HG02678 (cell line): Measurements from ENCODE around the gene MIER2.
"Not testable (repeated sequence)": the region's sequence is repeated elsewhere in the genome, so short reads cannot be mapped to it uniquely, and the experiment has no call there.

Experiments
- ATAC-seq: cut with Tn5 transposase; IDR thresholded peaks from one replicate; pipeline ENCODE4 v1.9.1; 2021; ENCODE audit warnings: mild to moderate bottlenecking, moderate library complexity; ENCODE audit not compliant: unreplicated experiment

MIER2 gene

DNA sequence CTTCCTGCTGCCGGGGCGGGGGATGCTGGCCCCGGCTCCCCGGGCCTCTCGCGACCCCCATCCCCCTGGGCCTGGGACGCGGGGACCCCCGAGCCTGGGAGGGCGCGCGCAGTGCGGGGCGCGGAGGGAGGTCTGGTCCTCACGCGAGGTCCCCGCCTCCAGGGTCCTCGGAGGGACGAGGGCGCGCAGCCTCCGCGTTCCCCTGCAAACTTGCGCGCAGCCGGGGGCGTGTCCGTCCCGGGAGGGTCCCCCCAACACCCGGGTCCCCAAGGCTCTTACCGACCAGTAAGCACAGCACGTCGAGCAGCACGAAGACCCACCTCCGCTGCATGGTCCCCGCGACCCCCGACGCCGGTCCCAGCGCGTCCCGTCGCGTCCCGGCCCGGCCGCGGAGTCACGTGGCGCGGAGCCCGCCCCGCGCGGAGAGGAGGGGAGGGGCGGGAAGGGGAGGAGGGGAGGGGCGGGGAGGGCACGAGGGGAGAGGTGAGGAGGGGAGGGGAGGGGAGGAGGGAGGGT, 53.5 kb downstream of the MIER2 start, which contains the start of gene PLPP2:
Gene PLPP2, minus strand, starts transcription at position 398 of the 516 bp plus-strand sequence. Its CDS starts 67 bp downstream, at position 331.
- ATAC-seq = no peak

DNA sequence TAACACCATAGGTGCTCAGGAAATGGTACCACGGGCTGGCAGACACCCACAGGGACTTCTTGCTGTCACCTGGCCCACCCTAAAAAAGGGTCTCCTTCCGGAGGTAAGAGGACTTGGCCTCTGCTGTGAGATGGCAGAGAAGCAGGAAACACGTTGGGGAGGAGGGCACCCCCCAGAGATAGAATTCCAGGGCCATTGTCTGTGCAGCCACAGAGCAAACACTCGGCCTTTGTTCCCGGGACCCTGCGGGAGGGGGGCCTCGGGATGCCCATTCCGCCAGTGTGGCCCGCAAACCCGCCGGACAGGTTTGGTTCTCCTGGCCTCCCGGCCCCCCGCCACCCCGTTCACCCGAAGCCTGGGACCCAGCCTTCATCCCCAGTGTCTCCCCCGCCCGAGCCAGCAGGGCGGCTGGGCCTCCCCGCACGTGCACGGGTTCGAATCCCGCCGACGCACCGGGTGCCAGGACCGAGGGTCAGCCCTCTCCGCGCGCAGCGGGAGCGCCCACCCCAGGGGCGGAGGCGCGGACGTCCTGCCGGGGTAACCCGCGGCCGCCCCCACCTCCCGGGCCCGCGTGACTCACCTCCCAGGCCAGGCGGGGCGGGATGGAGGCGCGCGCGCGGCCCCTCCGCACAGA, 54.1 kb downstream of the MIER2 start:
- ATAC-seq = no peak

DNA sequence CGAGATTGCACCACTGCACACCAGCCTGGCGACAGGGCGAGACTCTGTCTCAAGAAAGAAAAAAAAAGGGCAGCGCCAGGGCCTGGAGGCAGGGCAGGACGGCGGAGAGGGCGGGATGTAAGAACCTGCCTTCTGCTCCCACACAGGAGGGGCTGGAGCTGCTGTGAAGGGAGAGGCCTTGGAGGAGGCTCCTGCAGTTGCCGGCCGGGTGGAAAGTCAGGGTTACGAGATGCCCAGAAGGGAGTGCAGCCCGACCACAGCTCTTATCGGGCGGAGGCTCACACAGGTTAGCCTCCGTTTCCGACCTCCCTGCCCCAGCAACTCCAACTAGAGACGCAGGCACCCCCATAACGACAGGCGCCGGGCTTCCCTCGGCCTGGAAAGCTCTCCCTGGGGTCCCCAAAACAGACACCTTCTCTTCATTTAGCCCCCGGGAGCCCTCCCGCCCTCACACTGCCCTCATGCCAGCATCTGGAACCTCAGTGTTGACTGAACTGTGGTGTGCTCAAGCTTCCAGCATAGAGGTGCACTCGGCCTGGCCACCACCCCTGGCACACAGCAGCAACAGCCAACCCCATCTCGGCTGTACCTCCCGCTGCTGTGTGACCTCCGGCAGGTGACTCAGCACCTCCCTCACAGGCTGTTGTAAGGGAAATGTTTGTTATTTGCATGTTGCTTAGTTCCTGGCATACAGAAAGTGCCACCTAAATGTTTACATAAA, 54.8 kb downstream of the MIER2 start:
- ATAC-seq = no peak

DNA sequence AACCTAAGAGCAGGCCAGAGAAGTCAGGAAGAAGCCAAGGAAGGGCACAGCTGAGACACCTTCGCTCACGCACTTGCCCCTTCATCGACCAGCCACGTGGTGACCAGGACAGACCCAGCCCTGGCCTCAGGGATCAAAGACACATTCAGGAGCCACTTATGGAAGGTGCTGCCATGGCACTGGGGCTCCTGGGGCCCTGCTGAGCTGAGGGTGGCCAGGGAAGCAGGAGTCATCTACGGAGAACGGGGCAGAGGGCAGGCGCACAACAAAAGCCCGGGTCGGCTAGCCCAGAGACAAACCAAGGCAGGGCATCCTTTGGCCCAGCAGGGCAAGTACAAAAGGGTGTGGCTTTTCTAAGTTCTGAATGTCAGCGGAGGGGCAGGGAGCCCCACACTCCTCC, 55.7 kb downstream of the MIER2 start:
- ATAC-seq = no peak

DNA sequence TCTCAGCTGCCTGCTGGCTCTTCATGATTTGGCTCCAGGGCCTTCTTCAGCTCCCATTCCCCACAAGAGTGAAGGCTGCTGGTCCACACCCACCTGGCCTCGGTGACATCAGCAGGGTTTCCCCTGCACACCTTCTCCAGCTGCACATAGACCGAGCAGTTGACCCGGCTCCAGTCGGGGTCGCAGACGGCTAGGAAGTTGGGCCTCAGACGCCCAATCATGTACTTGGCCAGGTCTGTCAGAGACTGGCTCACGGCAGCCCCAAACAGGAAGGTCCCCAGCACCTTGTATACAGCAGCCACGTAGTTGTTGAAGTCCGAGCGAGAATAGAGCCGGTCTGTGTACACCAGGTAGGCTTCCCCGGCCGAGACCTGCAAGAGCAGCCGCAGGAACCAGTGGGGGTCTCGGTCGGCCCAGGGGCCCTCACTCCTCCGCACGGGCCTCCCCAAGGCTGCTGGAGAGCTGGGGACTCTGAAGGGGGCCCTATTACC, 57.2 kb downstream of the MIER2 start:
- ATAC-seq = no peak

DNA sequence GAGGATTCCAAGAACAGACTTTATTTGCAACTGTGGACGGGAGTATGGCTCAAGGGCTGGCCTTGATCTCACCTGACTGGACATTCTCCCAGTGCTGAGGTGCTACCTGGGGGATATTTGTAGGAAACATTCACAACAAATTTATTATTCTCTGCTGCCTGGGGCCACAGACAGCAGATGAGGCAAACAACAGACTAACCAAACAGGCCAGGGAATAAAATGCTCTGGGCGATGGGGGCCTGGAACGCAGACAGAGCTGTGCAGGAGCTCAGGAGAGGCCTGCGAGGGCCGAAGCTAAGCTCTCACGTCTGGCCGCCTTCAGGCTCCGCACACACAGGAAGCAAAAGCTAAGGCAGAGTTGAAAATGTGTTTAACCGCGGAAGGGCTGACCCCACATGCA, 61.2 kb downstream of the MIER2 start:
- no peak for ATAC-seq

DNA sequence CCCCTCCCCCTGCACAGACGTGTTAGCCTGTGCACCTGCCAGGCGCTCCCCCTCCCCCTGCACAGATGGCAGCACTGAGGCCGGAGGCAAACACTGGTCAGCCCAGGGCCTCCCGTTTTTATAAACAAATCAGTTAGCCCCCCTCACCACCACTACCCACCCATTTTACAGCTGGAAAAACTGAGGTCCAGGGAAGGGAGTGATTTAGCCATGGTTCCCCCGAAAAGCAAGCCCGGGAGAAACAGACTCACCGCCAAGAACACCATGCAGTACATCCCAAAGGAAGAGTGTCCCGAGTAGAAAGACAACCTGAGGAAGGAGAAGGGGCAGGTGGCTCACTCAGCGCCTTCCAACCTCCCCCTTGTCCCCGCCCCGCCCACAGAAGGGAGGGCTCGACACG, 62.1 kb downstream of the MIER2 start:
- ATAC-seq = no peak

DNA sequence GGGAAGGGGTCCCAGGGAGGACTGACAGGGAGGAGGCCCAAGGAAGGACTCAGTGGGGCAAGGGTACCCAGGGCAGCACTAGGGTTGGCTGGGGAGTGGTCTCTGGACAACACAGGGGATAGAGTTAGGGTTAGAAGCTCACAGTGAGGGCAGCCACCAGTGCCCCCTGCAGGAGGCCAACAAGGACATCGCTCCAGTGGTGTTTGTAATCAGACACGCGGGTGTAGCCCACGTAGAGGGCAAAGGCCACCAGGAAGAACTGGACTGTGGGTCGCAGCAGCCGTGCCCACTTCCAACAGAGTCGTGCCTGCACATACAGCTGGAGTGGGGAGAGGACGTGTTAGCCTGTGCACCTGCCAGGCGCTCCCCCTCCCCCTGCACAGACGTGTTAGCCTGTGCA, 62.6 kb downstream of the MIER2 start:
- ATAC-seq = no peak

- no peak for ATAC-seq
These were observed 63.3 kb downstream of the MIER2 start for GRCh38 chr19:281156-281853.

GRCh38 chr19:280541-281009, 64.0 kb downstream of the MIER2 start:
- no peak for ATAC-seq

- ATAC-seq = no peak
These were observed 64.9 kb downstream of the MIER2 start for GRCh38 chr19:279656-280055.

DNA sequence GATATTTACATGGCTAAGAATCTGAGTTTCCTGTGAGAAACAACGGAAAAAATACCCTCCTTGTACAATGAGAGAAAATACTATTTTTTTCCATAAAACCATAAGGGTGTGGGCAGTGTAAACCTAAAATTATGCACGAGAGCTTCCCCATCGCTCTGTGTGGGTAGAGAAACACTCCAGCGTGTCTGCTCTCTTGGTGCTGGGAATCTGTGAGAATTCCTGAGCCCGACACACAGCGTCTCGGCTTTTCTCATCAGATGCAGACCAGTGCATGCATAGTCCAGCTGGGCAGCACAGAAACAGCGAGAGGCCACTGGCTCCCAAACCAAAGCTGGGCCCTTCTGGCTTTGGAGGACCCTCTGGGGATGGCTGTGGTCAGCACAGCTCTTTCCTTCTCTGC, 65.4 kb downstream of the MIER2 start:
- ATAC-seq = no peak

DNA sequence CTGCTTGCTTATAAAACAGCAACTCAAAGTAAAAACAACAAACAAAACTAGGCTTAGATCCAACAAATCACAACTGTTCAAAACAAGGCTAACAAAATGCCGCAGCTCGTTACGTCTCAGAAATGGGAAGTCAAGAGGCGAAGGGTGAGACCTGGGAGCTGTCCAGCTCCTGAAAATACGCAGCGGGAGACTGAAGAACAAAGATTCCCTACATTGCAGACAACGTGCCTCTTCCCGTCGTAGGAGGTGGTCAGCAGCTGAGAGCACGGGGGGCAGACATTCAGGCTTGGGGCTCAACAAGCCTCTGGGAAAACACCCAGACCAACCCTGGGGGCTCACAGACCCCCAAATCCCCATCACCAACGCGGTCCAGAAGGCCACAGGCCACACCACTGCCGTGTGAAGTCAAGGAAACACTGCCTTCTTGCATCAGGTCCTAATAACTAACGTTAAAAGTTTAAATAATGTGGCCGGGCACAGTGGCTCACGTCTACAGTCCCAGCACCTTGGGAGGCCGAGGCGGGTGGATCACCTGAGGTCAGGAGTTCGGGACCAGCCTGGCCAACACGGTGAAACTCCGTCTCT, 66.9 kb downstream of the MIER2 start:
- ATAC-seq = no peak

GRCh38 chr19:277131-277530, 67.5 kb downstream of the MIER2 start:
- no peak for ATAC-seq

DNA sequence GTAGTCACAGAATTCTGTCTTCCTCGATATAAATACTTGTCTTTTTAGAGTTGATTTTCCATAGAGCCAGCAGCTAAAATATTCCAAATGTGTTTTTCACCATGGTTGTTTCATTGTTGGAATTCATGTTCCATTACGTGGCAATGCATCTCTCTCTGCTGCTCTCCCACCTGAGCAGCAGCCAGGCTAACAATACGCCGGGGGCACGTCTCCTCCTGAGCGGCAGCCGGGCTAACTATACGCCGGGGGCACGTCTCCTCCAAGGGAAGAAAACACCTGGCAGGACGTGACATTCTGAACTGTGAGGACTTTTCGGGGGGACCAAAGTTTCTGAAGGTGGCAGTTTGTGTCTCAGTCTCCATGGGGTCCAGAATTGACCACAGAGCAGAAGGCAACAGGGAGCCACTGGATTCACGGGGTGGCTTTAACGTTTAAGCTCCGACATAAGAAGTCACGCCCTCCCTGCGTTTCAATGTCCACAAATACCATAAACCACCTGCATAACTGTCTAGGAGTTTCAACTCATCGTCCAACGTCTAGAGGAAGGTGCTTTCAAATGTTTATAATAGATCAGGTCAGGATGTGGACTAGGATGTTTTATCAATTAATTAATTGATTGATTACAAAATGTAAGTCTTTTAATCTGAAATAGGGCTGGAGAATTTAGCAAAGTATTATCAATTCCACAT, 68.5 kb downstream of the MIER2 start:
- ATAC-seq = no peak

DNA sequence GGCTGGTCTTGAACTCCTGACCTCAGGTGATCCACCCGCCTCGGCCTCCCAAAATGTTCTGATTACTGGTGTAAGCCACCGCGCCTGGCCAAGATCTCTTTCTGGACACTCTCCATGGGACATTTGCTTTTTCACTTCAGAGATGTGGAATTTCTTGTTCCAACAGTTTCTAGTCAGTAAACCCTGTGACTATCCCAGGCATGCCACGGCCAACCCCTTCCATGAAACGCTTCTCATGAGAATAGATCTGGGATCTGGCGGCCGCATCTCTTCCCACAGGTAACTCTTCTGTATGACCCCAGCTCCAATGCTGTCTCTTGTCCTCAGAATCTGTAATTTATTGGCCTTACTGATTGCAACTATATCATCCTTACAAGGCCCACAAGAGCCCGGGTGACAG, 69.6 kb downstream of the MIER2 start:
- ATAC-seq = no peak

GRCh38 chr19:273393-273792, 71.2 kb downstream of the MIER2 start:
- ATAC-seq = no peak

GRCh38 chr19:271856-272255, 72.7 kb downstream of the MIER2 start:
- ATAC-seq = no peak

- not testable (repeated sequence) for ATAC-seq
These were observed 73.8 kb downstream of the MIER2 start for GRCh38 chr19:270766-271318.

DNA sequence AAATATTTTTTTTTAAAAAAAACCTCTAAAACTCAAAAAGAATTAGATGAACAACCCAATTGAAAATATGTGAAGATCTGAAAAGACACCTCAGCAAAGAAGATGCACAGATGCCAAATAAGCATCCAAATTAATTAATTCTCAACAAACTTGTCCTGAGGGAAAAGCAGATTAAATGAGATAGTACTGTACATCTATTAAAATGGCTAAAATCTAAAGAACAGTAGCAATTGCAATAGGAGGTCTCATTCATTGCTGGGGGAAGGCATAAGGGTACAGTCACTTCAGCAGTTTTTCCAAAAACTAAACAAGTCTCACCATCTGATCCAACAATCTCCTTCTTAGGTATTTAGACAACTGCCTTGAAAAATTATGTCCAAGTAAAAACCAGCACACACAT, 75.4 kb downstream of the MIER2 start:
- no peak for ATAC-seq
